ENCODE measurements around the gene SART1.
"Not testable (repeated sequence)": the region's sequence is repeated elsewhere in the genome, so short reads cannot be mapped to it uniquely, and the experiment has no call there.

Gene SART1

GRCh38 chr11:66001942-66002647 lies 40.6 kb downstream of the SART1 start, which contains the start of the genes BANF1 and EIF1AD:
Gene BANF1 (plus strand): TSS chr11:66002503. CDS start chr11:66003251, 748 bp downstream.
Gene EIF1AD (minus strand): TSS chr11:66002157. CDS start chr11:66000389, 1,768 bp downstream.
- peak; percentile 89 for DNase-seq (ENCODE audit: low read depth in 2 of 2)

- peak in 1 of 2 experiments; percentile 49 for DNase-seq (ENCODE audit: low read depth in 2 of 2)
These were observed 41.2 kb downstream of the SART1 start for GRCh38 chr11:66002648-66003225.

- no peak for DNase-seq (ENCODE audit: low read depth in 2 of 2)
These were observed 41.8 kb downstream of the SART1 start for GRCh38 chr11:66003291-66003690.

GRCh38 chr11:66004186-66004585 lies 42.7 kb downstream of the SART1 start:
- DNase-seq (ENCODE audit: low read depth in 2 of 2): no peak

- no peak for DNase-seq (ENCODE audit: low read depth in 2 of 2)
These were observed 44.8 kb downstream of the SART1 start for GRCh38 chr11:66006134-66006890.

GRCh38 chr11:66006891-66007176 lies 45.3 kb downstream of the SART1 start:
- DNase-seq (ENCODE audit: low read depth in 2 of 2): no peak

GRCh38 chr11:66007201-66007634 lies 45.7 kb downstream of the SART1 start:
- DNase-seq (ENCODE audit: low read depth in 2 of 2): no peak

GRCh38 chr11:66008095-66008467 lies 46.5 kb downstream of the SART1 start:
- no peak for DNase-seq (ENCODE audit: low read depth in 2 of 2)

- DNase-seq (ENCODE audit: low read depth in 2 of 2): no peak
These were observed 47.1 kb downstream of the SART1 start for GRCh38 chr11:66008468-66009101.

GRCh38 chr11:66010036-66010435 lies 48.5 kb downstream of the SART1 start:
- not testable (repeated sequence) for DNase-seq (ENCODE audit: low read depth in 2 of 2)

- no peak for DNase-seq (ENCODE audit: low read depth in 2 of 2)
These were observed 49.8 kb downstream of the SART1 start for GRCh38 chr11:66011239-66011784.

- no peak for DNase-seq (ENCODE audit: low read depth in 2 of 2)
These were observed 50.3 kb downstream of the SART1 start, which contains the start of gene CST6 for GRCh38 chr11:66011785-66012303. Gene CST6 (plus strand): TSS chr11:66012008. CDS start chr11:66012045, 37 bp downstream.

GRCh38 chr11:66012371-66012945 lies 50.9 kb downstream of the SART1 start:
- DNase-seq (ENCODE audit: low read depth in 2 of 2): no peak

GRCh38 chr11:66012946-66013761 lies 51.6 kb downstream of the SART1 start:
- no peak for DNase-seq (ENCODE audit: low read depth in 2 of 2)

GRCh38 chr11:66013762-66014100 lies 52.2 kb downstream of the SART1 start:
- DNase-seq (ENCODE audit: low read depth in 2 of 2): no peak

- DNase-seq (ENCODE audit: low read depth in 2 of 2): no peak
These were observed 53.4 kb downstream of the SART1 start for GRCh38 chr11:66014804-66015453.

GRCh38 chr11:66015454-66015881 lies 53.9 kb downstream of the SART1 start:
- DNase-seq (ENCODE audit: low read depth in 2 of 2): no peak

GRCh38 chr11:66015936-66016792 lies 54.6 kb downstream of the SART1 start:
- no peak for DNase-seq (ENCODE audit: low read depth in 2 of 2)

GRCh38 chr11:66016793-66017177 lies 55.3 kb downstream of the SART1 start:
- DNase-seq (ENCODE audit: low read depth in 2 of 2): no peak
